Endothelial cell of umbilical vein (primary cell): ENCODE measurements around the gene B3GALNT2.

Experiments used
- GATA2 ChIP-seq: IDR thresholded peaks from 2 replicates; pipeline ENCODE4 v1.7.0; 2011; ENCODE audit warnings: low read depth, mild to moderate bottlenecking, moderate library complexity, mixed read lengths, low read length; ENCODE audit not compliant: insufficient read length, insufficient read depth
- POLR2A ChIP-seq: IDR thresholded peaks from 2 replicates; pipeline ENCODE4 v1.6.1; 2012; ENCODE audit warnings: low read depth, mild to moderate bottlenecking, control low read depth, low read length
- POLR2AphosphoS5 ChIP-seq: IDR thresholded peaks from 2 replicates; pipeline ENCODE4 v1.6.1; 2012; ENCODE audit warnings: low read depth, mild to moderate bottlenecking, control low read depth, low read length, moderate library complexity; ENCODE audit not compliant: insufficient read depth
- TF ChIP-seq, protein P1 (sequence below), 2 donors: IDR thresholded peaks; 1 replicate in 1 of 2; 2 replicates in 1 of 2; pipeline ENCODE4 v1.5.1; 2011; ENCODE audit warnings: low read length in 2 of 2, mild to moderate bottlenecking in 2 of 2, moderate library complexity in 2 of 2, control low read depth in 1 of 2, inconsistent platforms in 1 of 2, low read depth in 1 of 2; ENCODE audit not compliant: insufficient read depth in 1 of 2; ENCODE audit errors: extremely low read depth in 1 of 2

DNA sequence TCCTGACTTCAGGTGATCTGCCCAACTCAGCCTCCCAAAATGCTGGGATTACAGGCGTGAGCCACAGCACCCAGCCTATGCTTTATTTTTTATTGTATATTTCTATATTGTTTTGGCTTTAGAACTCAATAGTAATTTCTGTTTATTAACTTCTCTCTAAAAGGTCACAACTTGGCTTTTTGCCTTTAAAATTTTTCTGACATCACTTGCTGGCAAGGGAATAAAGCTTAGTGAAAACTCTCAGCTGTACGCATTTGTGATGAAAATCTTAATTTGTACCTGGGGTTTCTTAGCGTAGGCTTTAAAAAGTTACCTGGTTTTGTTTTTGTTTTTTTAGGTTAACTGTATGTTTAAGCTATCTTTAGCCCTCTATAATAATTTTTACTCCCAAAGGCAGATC is 36.2 kb downstream of the B3GALNT2 start:
- TF ChIP-seq, protein P1, sequence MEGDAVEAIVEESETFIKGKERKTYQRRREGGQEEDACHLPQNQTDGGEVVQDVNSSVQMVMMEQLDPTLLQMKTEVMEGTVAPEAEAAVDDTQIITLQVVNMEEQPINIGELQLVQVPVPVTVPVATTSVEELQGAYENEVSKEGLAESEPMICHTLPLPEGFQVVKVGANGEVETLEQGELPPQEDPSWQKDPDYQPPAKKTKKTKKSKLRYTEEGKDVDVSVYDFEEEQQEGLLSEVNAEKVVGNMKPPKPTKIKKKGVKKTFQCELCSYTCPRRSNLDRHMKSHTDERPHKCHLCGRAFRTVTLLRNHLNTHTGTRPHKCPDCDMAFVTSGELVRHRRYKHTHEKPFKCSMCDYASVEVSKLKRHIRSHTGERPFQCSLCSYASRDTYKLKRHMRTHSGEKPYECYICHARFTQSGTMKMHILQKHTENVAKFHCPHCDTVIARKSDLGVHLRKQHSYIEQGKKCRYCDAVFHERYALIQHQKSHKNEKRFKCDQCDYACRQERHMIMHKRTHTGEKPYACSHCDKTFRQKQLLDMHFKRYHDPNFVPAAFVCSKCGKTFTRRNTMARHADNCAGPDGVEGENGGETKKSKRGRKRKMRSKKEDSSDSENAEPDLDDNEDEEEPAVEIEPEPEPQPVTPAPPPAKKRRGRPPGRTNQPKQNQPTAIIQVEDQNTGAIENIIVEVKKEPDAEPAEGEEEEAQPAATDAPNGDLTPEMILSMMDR (IDR thresholded peaks at IDR 0.05; ENCODE audit: extremely low read depth in 1 of 2, insufficient read depth in 1 of 2, low read depth in 1 of 2, low read length in 2 of 2): no peak
- TF ChIP-seq POLR2AphosphoS5: no peak
- TF ChIP-seq GATA2: no peak
- TF ChIP-seq POLR2A: no peak
